Posterior cingulate gyrus (tissue), 11 donors: ENCODE results near the gene UBE2J1.
"Not testable (repeated sequence)": the region's sequence is repeated elsewhere in the genome, so short reads cannot be mapped to it uniquely, and the experiment has no call there.

ENCODE experiments used
- DNase-seq, 10 donors: peaks; one replicate each; pipeline versions ENCODE4 v3.0.0 to v3.0.0-alpha.2; 2020 to 2021; ENCODE audit warnings: mixed read lengths in 3 of 10
- intact Hi-C: fragments of 100-400 bp; cut with DNase I; formaldehyde crosslinking; loops from one replicate; pipeline ENCODE4 v1.15.1; 2023

The UBE2J1 gene

GRCh38 chr6:89298680-89299465 is 53.6 kb downstream of the UBE2J1 start:
- intact Hi-C loops, result no loop called here
- peak in 1 of 10 donors; percentile 19 for DNase-seq

GRCh38 chr6:89297695-89298351 is 54.7 kb downstream of the UBE2J1 start:
- intact Hi-C loops, result no loop called here
- DNase-seq, result peak in 2 of 10 donors; percentile 38 to 71

- intact Hi-C loops, result no loop called here
- peak in 1 of 10 donors; percentile 38 for DNase-seq
Measured at GRCh38 chr6:89295981-89296380, 56.5 kb downstream of the UBE2J1 start.

GRCh38 chr6:89295116-89295515 is 57.4 kb downstream of the UBE2J1 start:
- DNase-seq, intact Hi-C loops: not testable (repeated sequence)

- no peak for DNase-seq
- intact Hi-C loops, result no loop called here
Measured at GRCh38 chr6:89291256-89291819, 61.2 kb downstream of the UBE2J1 start.

GRCh38 chr6:89290401-89291155 is 61.9 kb downstream of the UBE2J1 start:
- no peak for DNase-seq

GRCh38 chr6:89289710-89290109 is 62.8 kb downstream of the UBE2J1 start:
- intact Hi-C loops, result no loop called here
- DNase-seq, result no peak

More at GRCh38 chr6:89290401-89291155, 61.9 kb downstream of the UBE2J1 start:
- intact Hi-C loops, result no loop called here

- intact Hi-C loops, result no loop called here
Measured at GRCh38 chr6:89287351-89288028, 65.0 kb downstream of the UBE2J1 start.

GRCh38 chr6:89286516-89286915 is 66.0 kb downstream of the UBE2J1 start:
- intact Hi-C loops, result no loop called here
- no peak for DNase-seq

More at GRCh38 chr6:89287351-89288028, 65.0 kb downstream of the UBE2J1 start:
- no peak for DNase-seq

GRCh38 chr6:89284963-89285735 is 67.4 kb downstream of the UBE2J1 start:
- no peak for DNase-seq

GRCh38 chr6:89284081-89284480 is 68.4 kb downstream of the UBE2J1 start:
- DNase-seq, result no peak
- intact Hi-C loops, result no loop called here

More at GRCh38 chr6:89284963-89285735, 67.4 kb downstream of the UBE2J1 start:
- intact Hi-C loops, result no loop called here

GRCh38 chr6:89282749-89283148 is 69.8 kb downstream of the UBE2J1 start:
- intact Hi-C loops, result no loop called here
- no peak for DNase-seq

GRCh38 chr6:89281779-89282246 is 70.7 kb downstream of the UBE2J1 start:
- intact Hi-C loops, result no loop called here
- no peak for DNase-seq

GRCh38 chr6:89278956-89279355 is 73.6 kb downstream of the UBE2J1 start:
- DNase-seq, result no peak
- intact Hi-C loops, result no loop called here
